ENCODE results near the gene ZDHHC14. TPM values are rescaled to one million over a fixed set of nuclear protein-coding genes. Genes with fewer than 3 reads are reported as not detected.

The ZDHHC14 gene
- total and polyA plus RNA-seq, 2 of the 8 experiments (the other 6 are each of a cell fraction or from before 2014, with no cell fraction given), result 2.9 to 5.3 TPM

- no peak overlapping the region for H4K5ac ChIP-seq (ENCODE audit: insufficient read length, low read depth, low read length)
- no peak overlapping the region for H3K56ac ChIP-seq (replicated peaks; ENCODE audit: insufficient read length, low read depth, low read length)
- no peaks in the 10 kb centered on the region for H3K36me3 ChIP-seq (ENCODE audit: control insufficient read depth in 2 of 4, insufficient read depth in 4 of 4, low read length in 3 of 4)
- no peak overlapping the region for H2BK120ac ChIP-seq (replicated peaks; ENCODE audit: low read depth, low read length)
- no peaks in the 10 kb centered on the region for H3K27me3 ChIP-seq (replicated peaks in 1 of 4; ENCODE audit: control insufficient read depth in 3 of 4, extremely low read depth in 1 of 4, insufficient read depth in 3 of 4, low read length in 3 of 4)
- H3K4me1 ChIP-seq (replicated peaks in 1 of 4; ENCODE audit: control insufficient read depth in 3 of 4, insufficient read depth in 4 of 4, low read length in 3 of 4), result no peaks in the 10 kb centered on the region; a peak in 1 of 7 replicates
- DNase-seq (ENCODE audit: low read depth in 1 of 2, low spot score in 2 of 2) (no peak), FAIRE-seq (no peak)
- H3K4ac ChIP-seq (replicated peaks; ENCODE audit: insufficient read length, low read depth, low read length), result no peak overlapping the region
- WGBS, 2 experiments (ENCODE audit: extremely low coverage in 1 of 2, insufficient coverage in 1 of 2, insufficient read length in 1 of 2, insufficient replicate concordance in 2 of 2, low coverage in 1 of 2, low lambda C conversion rate in 2 of 2, missing lambda C conversion rate in 1 of 2), result 82% methylated on average over 3 of the region's 3 CpGs; no CpG with 5 or more reads in 1 of the 2 experiments
- no peaks in the 10 kb centered on the region for H3K23me2 ChIP-seq (ENCODE audit: low read depth, low read length)
- H2AFZ ChIP-seq (ENCODE audit: low read length), result no peak overlapping the region
- no peak overlapping the region for H3K14ac ChIP-seq (ENCODE audit: insufficient read length)
- H2AK5ac ChIP-seq (ENCODE audit: low read depth, low read length), result no peak overlapping the region
- no peak overlapping the region for H3K18ac ChIP-seq (ENCODE audit: extremely low read depth, low read length)
- H4K8ac ChIP-seq (ENCODE audit: extremely low read depth, insufficient read depth, low read length), result no peak overlapping the region
- H4K91ac ChIP-seq (replicated peaks; ENCODE audit: insufficient read length, low read length), result no peak overlapping the region
- H3K4me2 ChIP-seq (ENCODE audit: insufficient read depth in 1 of 2, low read depth in 2 of 2, low read length in 2 of 2), result no peak overlapping the region
- H2BK5ac ChIP-seq (ENCODE audit: low read depth, low read length), result no peak overlapping the region
- H2BK15ac ChIP-seq (ENCODE audit: low read length), result no peak overlapping the region
- no peak overlapping the region for H3K23ac ChIP-seq (ENCODE audit: insufficient read length)
- no peak overlapping the region for H3K27ac ChIP-seq (ENCODE audit: low read depth, low read length)
- H3K9me3 ChIP-seq (ENCODE audit: insufficient read depth in 2 of 2, low read depth in 1 of 2, low read length in 1 of 2), result no peaks in the 10 kb centered on the region
- H3K9ac ChIP-seq (replicated peaks in 1 of 4; ENCODE audit: extremely low read depth in 1 of 4, low read depth in 3 of 4, low read length in 3 of 4), result no peak overlapping the region
- H2BK12ac ChIP-seq (ENCODE audit: low read depth, low read length), result no peak overlapping the region
- CTCF ChIA-PET (ENCODE audit: partially characterized antibody), result interaction anchor here (0.9 to 1.6 kb wide), 5 partner anchors 11 to 231 kb away, joined by 3 to 4 read pairs (median 3); no protein-coding TSS in a partner anchor
- H3K79me1 ChIP-seq (ENCODE audit: low read depth, low read length), result no peaks in the 10 kb centered on the region
- H4K20me1 ChIP-seq (replicated peaks in 1 of 2; ENCODE audit: control insufficient read depth in 1 of 2, insufficient read depth in 2 of 2, low read length in 2 of 2), result no peaks in the 10 kb centered on the region
- H2BK20ac ChIP-seq (ENCODE audit: low read length), result no peak overlapping the region
- H3K79me2 ChIP-seq (ENCODE audit: control insufficient read depth in 1 of 2, insufficient read depth in 2 of 2, low read length in 2 of 2), result no peaks in the 10 kb centered on the region
- H3K4me3 ChIP-seq (ENCODE audit: extremely low read depth in 1 of 4, insufficient read depth in 2 of 4, low read depth in 3 of 4, low read length in 4 of 4), result no peak overlapping the region
- POLR2A ChIA-PET (ENCODE audit: partially characterized antibody), result no interaction called here
- no peak for TF ChIP-seq CBX5 (IDR thresholded peaks at IDR 0.05; ENCODE audit: low read depth, low read length)
- TF ChIP-seq GTF2F1 (IDR thresholded peaks at IDR 0.05; ENCODE audit: borderline replicate concordance, low read depth, low read length), result no peak
These were observed 261.7 kb downstream of the ZDHHC14 start for GRCh38 chr6:157642736-157643135.
